GM18499 (cell line): ENCODE data around the gene MINDY2.
"Not testable (repeated sequence)": the region's sequence is repeated elsewhere in the genome, so short reads cannot be mapped to it uniquely, and the experiment has no call there.

Source experiments
- ATAC-seq: cut with Tn5 transposase; IDR thresholded peaks from one replicate; pipeline ENCODE4 v1.9.1; 2021; ENCODE audit warnings: moderate number of reproducible peaks; ENCODE audit not compliant: insufficient read depth, unreplicated experiment

MINDY2 gene

GRCh38 chr15:58749532-58750337, 21.4 kb upstream of the MINDY2 start, which contains the start of gene ADAM10:
TSS of gene ADAM10 (minus strand) at chr15:58749707. CDS start at chr15:58749534, 173 bp downstream.
- ATAC-seq: peak; percentile 57

- no peak for ATAC-seq
Measured at GRCh38 chr15:58752716-58753115, 18.4 kb upstream of the MINDY2 start.

DNA sequence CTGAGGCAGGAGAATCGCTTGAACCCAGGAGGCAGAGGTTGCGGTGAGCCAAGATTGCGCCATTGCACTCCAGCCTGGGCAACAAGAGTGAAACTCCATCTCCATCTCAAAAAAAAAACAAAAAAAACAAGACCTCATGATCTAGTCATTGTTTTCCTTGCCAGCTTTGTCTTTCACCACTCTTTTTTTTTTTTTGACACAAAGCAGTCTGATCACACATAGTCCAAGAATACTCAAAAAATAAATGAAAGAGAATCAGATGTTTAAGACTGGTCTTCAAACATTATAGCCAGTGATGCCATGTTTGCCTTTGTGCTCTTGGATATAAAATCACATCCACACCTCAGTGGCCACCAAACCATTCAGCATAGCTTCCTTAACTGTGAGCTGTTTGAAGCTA, 15.8 kb upstream of the MINDY2 start:
- ATAC-seq: no peak

GRCh38 chr15:58755956-58756355, 15.1 kb upstream of the MINDY2 start:
- no peak for ATAC-seq

GRCh38 chr15:58758141-58758540, 13.0 kb upstream of the MINDY2 start:
- no peak for ATAC-seq

- ATAC-seq: no peak
Measured at GRCh38 chr15:58760385-58761009, 10.6 kb upstream of the MINDY2 start.

DNA sequence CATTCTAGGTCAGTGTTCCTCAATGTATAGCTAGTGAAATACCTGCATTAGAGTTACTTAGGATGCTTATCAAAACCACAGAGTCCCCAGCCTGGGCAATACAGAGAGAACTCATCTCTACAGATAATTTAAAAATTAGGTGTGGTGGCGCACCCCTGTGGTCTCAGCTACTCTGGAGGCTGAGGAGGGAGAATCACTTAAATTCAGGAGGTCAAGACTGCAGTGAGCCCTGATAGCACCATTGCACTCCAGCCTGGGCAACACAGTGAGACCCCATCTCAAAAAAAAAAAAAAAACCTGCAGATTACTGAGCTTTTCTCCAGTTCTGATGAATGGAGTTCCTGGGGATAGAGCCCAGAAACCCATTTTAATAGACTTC, 10.1 kb upstream of the MINDY2 start:
- no peak for ATAC-seq

GRCh38 chr15:58762285-58762684, 8.8 kb upstream of the MINDY2 start:
- no peak for ATAC-seq

DNA sequence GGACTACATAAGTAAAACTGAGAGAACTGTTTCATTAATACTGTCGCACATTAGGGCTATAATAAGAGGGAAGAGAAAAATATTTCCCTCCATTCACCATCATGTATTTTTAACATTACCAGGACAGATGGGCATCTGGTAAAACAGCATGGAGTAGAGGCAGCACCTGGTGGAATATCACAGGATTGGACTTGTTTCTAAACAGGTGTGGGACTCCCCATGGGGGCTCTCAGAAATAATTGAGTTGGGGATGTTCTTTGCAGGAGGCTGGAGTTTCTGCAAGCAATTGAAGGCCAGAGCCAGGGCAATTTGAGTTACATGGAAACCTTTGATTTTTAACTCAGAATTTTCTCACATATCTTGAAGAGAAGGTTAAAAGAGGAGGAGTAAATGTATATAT, 8.4 kb upstream of the MINDY2 start:
- no peak for ATAC-seq

- no peak for ATAC-seq
Measured at GRCh38 chr15:58764468-58764867, 6.6 kb upstream of the MINDY2 start.

DNA sequence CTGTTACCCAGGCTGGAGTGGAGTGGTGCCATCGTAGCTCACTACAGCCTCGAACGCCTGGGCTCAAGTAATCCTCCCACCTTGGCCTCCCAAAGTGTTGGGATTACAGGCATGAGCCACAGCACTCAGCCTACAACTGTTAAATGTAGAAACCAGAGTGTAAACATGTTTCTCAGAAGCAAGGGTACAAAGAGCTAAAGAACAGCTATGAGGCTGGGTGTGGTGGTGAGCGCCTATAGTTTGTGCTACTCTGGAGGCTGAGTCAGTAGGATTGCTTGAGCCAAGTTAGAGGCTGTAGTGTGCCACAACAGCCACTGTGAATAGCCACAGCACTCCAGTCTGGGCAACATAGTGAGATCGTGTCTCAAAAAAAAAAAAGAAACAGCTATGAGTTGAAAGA, 4.8 kb upstream of the MINDY2 start:
- no peak for ATAC-seq

GRCh38 chr15:58768601-58769004, 2.5 kb upstream of the MINDY2 start:
- not testable (repeated sequence) for ATAC-seq

- ATAC-seq: peak; percentile 15
Measured at GRCh38 chr15:58770519-58770856, 614 bp upstream of the MINDY2 start.

GRCh38 chr15:58771621-58772250, 634 bp downstream of the MINDY2 start:
- peak; percentile 5 for ATAC-seq

GRCh38 chr15:58773024-58773423, 1.9 kb downstream of the MINDY2 start:
- no peak for ATAC-seq

DNA sequence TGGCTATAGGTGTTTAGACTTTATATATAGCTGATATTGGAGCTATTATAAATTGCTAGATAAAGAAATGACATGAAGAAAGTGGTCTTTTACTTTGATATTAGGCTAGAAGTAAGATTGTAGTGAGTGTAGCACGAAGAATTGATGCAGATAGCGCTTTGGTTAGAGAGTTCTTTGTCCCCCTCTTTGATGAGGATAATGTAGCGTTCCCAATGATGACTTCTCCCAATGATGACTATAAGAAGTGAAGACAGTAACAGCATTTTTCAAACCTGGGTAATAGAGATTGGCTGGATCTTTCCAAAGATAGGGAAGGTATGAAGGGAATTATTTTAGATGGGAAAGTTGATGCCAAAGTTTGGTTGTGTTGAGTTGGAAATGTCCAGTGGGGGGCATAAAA, 4.3 kb downstream of the MINDY2 start:
- ATAC-seq: no peak

DNA sequence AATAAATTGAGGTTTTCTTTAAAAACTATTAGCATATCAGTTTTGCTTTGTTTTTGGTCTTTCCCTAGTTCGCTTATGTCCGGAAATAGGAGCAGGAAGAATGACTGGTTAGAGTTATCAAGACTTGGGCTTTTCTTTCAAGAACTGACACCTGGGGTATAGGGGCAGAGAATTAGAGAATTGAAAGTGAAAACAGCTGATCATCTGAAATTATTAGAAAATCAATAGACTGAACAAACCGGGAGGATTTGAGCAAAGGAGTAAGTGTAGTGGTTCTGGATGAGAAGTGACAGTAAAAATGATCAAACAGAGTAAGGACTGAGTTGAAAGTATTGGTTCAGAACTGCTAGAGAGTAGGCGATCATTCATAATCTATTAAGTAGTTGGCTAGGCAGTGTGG, 6.0 kb downstream of the MINDY2 start:
- ATAC-seq: peak; percentile 54

- ATAC-seq: no peak
Measured at GRCh38 chr15:58779554-58779953, 8.5 kb downstream of the MINDY2 start.

DNA sequence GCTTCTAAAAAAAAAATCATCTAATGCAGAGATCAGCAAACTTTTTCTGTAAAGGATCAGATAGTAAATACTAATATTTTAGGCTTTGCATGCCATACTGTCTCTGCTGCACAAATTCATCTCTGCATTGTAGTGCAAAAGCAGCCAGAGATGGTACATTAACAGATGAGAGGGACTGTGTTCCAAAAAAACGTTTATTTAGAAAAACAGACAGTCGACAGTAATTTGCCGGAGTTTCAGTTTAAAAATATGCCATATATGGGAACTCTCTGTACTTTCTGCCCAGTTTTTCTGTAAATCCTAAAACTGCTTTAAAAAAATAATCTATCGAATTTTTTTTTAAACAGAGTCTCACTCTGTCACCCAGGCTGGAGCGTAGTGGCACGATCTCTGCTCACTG, 14.3 kb downstream of the MINDY2 start:
- ATAC-seq: no peak

- ATAC-seq: no peak
Measured at GRCh38 chr15:58788056-58788710, 17.1 kb downstream of the MINDY2 start.

DNA sequence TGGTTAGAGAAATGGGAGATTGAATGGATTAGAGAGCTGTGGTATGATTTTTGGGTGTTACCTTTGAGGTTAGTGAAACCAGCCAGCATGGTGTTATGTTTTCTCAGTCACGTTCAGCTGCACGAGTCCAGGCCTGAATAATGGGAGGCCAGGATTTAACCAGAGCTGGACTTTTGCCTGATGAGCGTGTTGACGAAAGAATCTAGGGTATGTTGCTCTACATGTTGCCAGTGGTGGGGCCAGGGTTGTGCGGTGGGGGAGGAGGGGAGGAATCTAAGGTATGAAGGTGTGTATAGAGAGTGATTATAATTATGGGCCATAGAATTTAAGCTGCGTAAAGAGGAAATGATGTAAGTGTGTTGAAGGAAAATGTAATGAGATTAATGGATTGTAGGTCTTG, 22.8 kb downstream of the MINDY2 start:
- ATAC-seq: no peak
